Small intestine (tissue), 7 donors: ENCODE results near the gene ADCY9. TPM values are rescaled to one million over a fixed set of nuclear protein-coding genes. Genes with fewer than 3 reads are reported as not detected.

ENCODE experiments used
- DNase-seq, 2 donors: peaks; one replicate each; pipeline versions ENCODE4 v3.0.0 to v3.0.0-alpha.2; 2013
- FAIRE-seq: peaks from 2 replicates; lab custom pipeline; 2012; peaks lifted over from hg19 to GRCh38; lab: Jason Lieb, UNC
- H3K27ac ChIP-seq, 3 donors: one replicate each; pipeline ENCODE4 v1.5.1; 2013; ENCODE audit warnings: low read length in 2 of 3, mild to moderate bottlenecking in 2 of 3, control low read depth in 1 of 3, inconsistent platforms in 1 of 3, low read depth in 1 of 3, moderate library complexity in 1 of 3
- H3K27me3 ChIP-seq, 3 donors: one replicate each; pipeline ENCODE4 v1.6.1; 2013; ENCODE audit warnings: low read length in 3 of 3, inconsistent platforms in 1 of 3; ENCODE audit not compliant: control insufficient read depth in 3 of 3, insufficient read depth in 3 of 3
- H3K36me3 ChIP-seq, 3 donors: one replicate each; pipeline ENCODE4 v1.6.1; 2013; ENCODE audit warnings: low read length in 3 of 3, inconsistent platforms in 1 of 3, low read depth in 1 of 3, mild to moderate bottlenecking in 1 of 3, moderate library complexity in 1 of 3; ENCODE audit not compliant: control insufficient read depth in 3 of 3, insufficient read depth in 2 of 3
- H3K4me1 ChIP-seq, 3 donors: one replicate each; pipeline ENCODE4 v1.6.1; 2013; ENCODE audit warnings: low read length in 2 of 3, inconsistent platforms in 1 of 3, low read depth in 1 of 3, mild to moderate bottlenecking in 1 of 3, moderate library complexity in 1 of 3; ENCODE audit not compliant: control insufficient read depth in 3 of 3, insufficient read depth in 2 of 3
- H3K4me3 ChIP-seq, 3 donors: one replicate each; pipeline ENCODE4 v1.5.1; 2013; ENCODE audit warnings: low read length in 3 of 3, control low read depth in 1 of 3, inconsistent platforms in 1 of 3, low read depth in 1 of 3, mild to moderate bottlenecking in 1 of 3, moderate library complexity in 1 of 3
- H3K9me3 ChIP-seq, 2 donors: one replicate each; pipeline ENCODE4 v1.6.1; 2013; ENCODE audit warnings: low read depth in 1 of 2, low read length in 1 of 2; ENCODE audit not compliant: control insufficient read depth in 2 of 2, insufficient read depth in 1 of 2
- WGBS, 3 donors: extraction: QIAGEN DNeasy Blood & Tissue Kit; methylation state at CpG; one replicate each; pipeline ENCODE4 v1.1.7; 2013; 5-methylcytosine and 5-hydroxymethylcytosine counted together
- polyA plus RNA-seq, 4 donors: library from polyadenylated mRNA; stranded (reverse) in 3 of 4; unstranded in 1 of 4; fragments of 200-250 nt in 3 of 4; fragments of 120-200 nt in 1 of 4; gene quantifications; one replicate each; pipeline versions ENCODE4 v1.2.1 to v1.2.3, GENCODE V29; 2013
- donor health status: healthy with polysubstance abuse.
- donor health status: control.
- donor health status: control.
- donor health status: Bipolar disorder and iron deficiency.
- donor health status: healthy.

ADCY9 gene
- polyA plus RNA-seq, 4 donors, result 4.3 to 10.7 (median 8.0) TPM

DNA sequence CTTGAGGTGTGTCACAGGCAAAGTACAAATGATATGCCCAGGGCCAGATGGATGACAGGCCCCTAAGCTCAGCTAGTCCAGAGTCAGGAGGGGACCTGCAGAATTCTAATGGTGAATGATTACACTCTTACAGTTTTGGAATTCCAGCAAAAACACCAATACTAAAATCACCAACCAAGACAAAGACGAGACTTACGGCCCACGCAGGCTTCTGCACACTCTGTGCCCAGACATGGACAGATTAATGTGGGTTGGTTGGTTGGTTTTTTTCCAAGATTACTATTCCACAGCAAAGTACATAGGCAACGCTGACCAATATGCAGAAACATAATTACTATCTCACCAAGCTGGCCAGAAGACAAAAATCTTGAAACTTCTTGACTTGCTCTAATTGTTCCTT lies 9.7 kb downstream of the ADCY9 start:
- no peak for FAIRE-seq
- no peaks in the 10 kb centered on the region for H3K4me1 ChIP-seq
- DNase-seq, result no peak
- no peaks in the 10 kb centered on the region for H3K27me3 ChIP-seq
- no peaks in the 10 kb centered on the region for H3K9me3 ChIP-seq
- H3K4me3 ChIP-seq, result no peak overlapping the region
- 81 to 99% (median 95%) methylated on average over 4 of the region's 4 CpGs for WGBS, 3 donors
- H3K36me3 ChIP-seq, result peaks cover 0 to 38% (median 2%) of the 10 kb centered on the region in 3 donors
- H3K27ac ChIP-seq, result no peak overlapping the region

DNA sequence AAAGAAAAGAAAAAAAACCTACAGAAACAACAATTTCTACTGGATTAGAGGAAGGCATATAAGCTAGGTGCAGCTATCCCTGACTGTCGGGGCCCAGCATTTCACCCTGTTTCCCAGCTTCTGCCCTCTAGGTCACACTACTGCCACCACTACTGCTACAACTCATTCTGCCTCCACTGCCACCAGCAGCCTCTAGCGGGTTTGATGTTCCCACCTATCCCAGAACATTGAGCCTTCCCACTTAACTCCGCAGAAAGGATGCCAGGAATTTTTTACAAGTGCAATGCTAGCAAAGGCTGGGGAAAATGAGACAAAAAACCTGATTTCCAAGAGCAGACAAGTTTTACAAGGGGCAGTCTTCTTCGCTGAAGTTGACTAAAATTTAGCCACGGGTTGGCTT lies 10.4 kb downstream of the ADCY9 start:
- no peaks in the 10 kb centered on the region for H3K27me3 ChIP-seq
- no peaks in the 10 kb centered on the region for H3K9me3 ChIP-seq
- FAIRE-seq (no peak), DNase-seq (no peak)
- 92 to 99% (median 95%) methylated on average over 5 of the region's 5 CpGs for WGBS, 3 donors
- H3K27ac ChIP-seq, result no peak overlapping the region
- H3K36me3 ChIP-seq, result peaks cover 0 to 37% (median 2%) of the 10 kb centered on the region in 3 donors
- no peaks in the 10 kb centered on the region for H3K4me1 ChIP-seq
- H3K4me3 ChIP-seq, result no peak overlapping the region

DNA sequence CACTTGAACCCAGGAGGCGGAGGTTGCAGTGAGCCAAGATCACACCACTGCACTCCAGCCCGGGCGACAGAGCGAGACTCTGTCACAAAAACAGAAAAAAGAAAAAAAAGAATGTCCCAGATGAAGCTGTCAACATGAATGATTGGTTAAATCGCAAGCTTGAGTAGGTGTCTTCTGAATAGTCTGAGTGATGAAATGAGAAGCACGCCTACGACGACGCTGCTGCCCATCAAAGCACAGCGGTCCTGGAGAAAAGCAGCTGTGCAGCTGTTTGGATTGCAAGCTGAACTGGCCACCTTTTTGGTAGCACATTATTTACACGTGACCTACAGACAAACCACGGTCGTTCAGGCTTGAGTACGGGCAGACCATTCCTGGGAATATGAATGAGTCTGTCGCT lies 12.5 kb downstream of the ADCY9 start:
- peaks cover 0 to 28% (median 0%) of the 10 kb centered on the region in 3 donors for H3K36me3 ChIP-seq
- H3K27ac ChIP-seq, result no peak overlapping the region
- FAIRE-seq (no peak), DNase-seq (no peak)
- no peaks in the 10 kb centered on the region for H3K4me1 ChIP-seq
- 92 to 95% (median 94%) methylated on average over 15 of the region's 15 CpGs for WGBS, 3 donors
- H3K27me3 ChIP-seq, result no peaks in the 10 kb centered on the region
- no peaks in the 10 kb centered on the region for H3K9me3 ChIP-seq
- no peak overlapping the region for H3K4me3 ChIP-seq

DNA sequence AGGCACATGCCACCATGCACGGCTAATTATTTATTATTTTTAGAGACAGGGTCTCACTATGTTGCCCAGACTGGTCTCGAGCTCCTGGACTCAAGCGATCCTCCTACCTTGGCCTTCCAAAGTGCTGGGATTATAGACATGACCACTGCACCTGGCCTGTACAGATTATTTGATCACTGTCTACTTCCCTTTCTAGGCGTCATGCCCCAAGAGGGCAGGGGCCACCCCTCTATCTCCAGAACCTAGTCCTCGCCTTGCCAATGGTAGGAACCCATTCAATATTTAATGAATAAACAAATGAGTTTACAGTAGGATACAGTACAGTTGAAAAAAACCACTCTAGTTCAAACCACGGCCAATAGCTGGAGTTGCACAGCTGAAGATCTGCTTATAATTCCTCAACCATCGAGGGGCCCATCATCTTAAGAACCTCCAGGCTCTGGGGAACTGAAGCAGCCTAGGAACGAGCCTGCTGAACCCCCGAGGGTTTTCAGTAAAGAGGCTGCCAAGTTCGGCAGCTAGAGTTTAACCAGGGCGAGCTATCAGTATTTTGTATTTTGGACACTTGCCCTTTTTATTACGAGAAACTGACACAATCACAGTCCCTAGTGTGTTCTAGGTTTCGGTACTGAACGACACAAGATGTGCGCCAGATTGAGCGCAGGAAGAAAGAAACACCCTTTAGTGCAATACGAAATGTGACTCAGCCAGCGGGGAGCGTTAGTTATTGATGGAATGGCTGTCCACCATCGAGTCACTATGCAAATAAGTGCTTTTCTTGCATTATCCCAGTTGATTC lies 14.6 kb downstream of the ADCY9 start:
- WGBS, 3 donors, result 78 to 86% (median 81%) methylated on average over 20 of the region's 20 CpGs
- Histone ChIP-seq H3K4me1 (peaks cover 0 to 2% (median 2%) of the 10 kb centered on the region in 3 donors), H3K27me3 (no peaks in the 10 kb centered on the region), H3K4me3 (no peak overlapping the region), H3K27ac (no peak overlapping the region), H3K36me3 (peaks cover 0 to 23% (median 0%) of the 10 kb centered on the region in 3 donors), H3K9me3 (no peaks in the 10 kb centered on the region)
- FAIRE-seq, result no peak
- DNase-seq, result no peak

DNA sequence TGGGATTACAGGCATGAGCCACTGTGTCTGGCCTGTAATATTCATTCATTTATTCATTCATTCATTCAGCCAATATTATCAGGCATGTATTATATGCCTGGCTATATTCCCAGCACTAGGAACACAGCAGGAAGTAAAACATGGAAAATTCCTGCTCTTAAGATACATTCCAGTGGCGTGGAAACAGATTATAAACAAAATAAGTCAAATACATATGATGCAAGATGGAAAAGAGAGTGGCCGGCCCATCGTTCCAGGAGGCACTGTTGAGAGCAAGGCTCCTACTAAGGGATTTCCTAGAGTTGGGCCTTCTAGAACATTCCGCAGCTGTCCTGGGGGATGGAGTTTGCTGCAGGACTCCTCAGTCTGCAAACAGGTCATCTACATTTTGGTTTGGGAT lies 17.7 kb downstream of the ADCY9 start:
- H3K4me1 ChIP-seq, result peaks cover 0 to 2% (median 2%) of the 10 kb centered on the region in 3 donors
- H3K9me3 ChIP-seq, result no peaks in the 10 kb centered on the region
- peaks cover 0 to 9% (median 0%) of the 10 kb centered on the region in 3 donors for H3K36me3 ChIP-seq
- H3K27me3 ChIP-seq, result no peaks in the 10 kb centered on the region
- DNase-seq, result no peak
- WGBS, 3 donors, result 65 to 71% (median 67%) methylated on average over 4 of the region's 4 CpGs
- H3K27ac ChIP-seq, result no peak overlapping the region
- FAIRE-seq, result no peak
- no peak overlapping the region for H3K4me3 ChIP-seq

DNA sequence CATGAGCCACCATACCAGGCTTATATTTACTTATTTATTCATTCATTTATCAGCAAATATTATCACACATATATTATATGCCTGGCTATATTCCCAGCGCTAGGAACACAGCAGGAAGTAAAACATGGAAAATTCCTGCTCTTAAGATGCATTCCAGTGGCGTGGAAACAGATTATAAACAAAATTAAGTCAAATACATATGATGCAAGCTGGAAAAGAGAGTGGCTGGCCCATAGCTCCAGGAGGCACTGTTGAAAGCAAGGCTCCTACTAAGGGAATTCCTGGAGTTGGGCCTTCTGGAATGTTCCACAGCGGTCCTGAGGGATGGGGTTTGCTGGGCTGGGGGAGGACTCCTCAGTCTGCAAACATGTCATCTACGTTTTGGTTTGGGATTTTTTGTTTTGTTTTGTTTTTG lies 18.4 kb downstream of the ADCY9 start:
- no peaks in the 10 kb centered on the region for H3K27me3 ChIP-seq
- FAIRE-seq, result no peak
- H3K4me3 ChIP-seq, result no peak overlapping the region
- DNase-seq, result peak in 1 of 2 donors; percentile 70
- H3K4me1 ChIP-seq, result peaks cover 0 to 2% (median 2%) of the 10 kb centered on the region in 3 donors
- 35 to 49% (median 43%) methylated on average over 4 of the region's 4 CpGs for WGBS, 3 donors
- H3K27ac ChIP-seq, result peak overlapping the region in 2 of 3 donors; percentile 32 to 58
- no peaks in the 10 kb centered on the region for H3K9me3 ChIP-seq
- peaks cover 0 to 4% (median 0%) of the 10 kb centered on the region in 3 donors for H3K36me3 ChIP-seq

DNA sequence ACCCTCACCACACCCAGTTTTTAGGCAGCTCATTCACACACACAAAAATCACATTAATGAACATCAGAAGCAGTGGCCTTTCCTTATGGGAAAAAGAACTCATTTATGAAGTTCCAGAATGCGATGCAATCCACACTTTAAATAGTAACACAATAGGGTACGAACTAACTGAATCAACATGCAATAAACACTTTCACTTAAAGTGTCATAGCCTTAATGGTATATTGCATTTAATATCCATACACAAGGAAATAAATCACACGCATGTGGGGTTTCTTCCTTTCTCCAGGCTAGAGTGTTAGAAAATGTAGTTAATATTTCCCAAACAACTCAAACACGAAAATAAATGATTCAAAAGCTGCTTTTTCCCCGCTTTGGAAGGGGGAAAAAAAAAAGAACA lies 19.7 kb downstream of the ADCY9 start:
- H3K4me3 ChIP-seq, result no peak overlapping the region
- DNase-seq (no peak), FAIRE-seq (no peak)
- H3K27me3 ChIP-seq, result no peaks in the 10 kb centered on the region
- H3K9me3 ChIP-seq, result no peaks in the 10 kb centered on the region
- peaks cover 0 to 2% (median 2%) of the 10 kb centered on the region in 3 donors for H3K4me1 ChIP-seq
- H3K36me3 ChIP-seq, result no peaks in the 10 kb centered on the region
- no peak overlapping the region for H3K27ac ChIP-seq
- 49 to 66% (median 57%) methylated on average over 5 of the region's 5 CpGs for WGBS, 3 donors

DNA sequence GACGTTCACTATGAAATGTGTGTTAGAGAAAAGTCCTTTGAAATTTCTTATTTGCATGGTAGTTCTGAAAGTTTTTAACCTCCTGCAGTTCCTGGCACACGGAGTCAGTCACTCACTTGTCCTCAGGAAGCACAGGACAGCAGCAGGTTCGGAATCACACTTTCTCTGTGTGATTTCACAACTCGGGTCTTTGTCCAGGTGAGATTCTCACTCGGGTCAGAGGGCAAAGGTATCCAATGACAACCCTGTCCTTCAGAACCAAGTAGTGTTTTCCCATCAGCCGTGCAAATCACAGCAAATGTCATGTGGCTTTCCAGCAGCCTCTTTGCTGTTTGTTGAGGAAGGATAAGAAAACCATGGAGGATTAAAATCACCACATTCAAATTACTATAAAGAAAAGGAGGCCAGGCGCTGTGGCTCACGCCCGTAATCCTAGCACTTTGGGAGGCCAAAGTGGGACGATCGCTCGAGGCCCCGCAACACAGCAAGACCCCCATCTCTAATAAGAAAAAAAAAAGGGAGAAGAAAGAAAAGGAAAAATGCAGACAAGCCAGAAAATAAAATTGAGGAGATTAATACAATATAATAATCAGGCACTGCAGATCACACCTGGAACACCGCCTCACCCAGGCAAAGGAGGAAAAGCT lies 22.0 kb downstream of the ADCY9 start:
- DNase-seq (peak; percentile 38 to 53), FAIRE-seq (no peak)
- Histone ChIP-seq H3K27me3 (no peaks in the 10 kb centered on the region), H3K36me3 (no peaks in the 10 kb centered on the region), H3K4me3 (no peak overlapping the region), H3K27ac (peak overlapping the region in 1 of 3 donors; percentile 60), H3K4me1 (peaks cover 2 to 12% (median 6%) of the 10 kb centered on the region in 3 donors), H3K9me3 (no peaks in the 10 kb centered on the region)
- 62 to 73% (median 68%) methylated on average over 14 of the region's 14 CpGs for WGBS, 3 donors
